Mononuclear cell (primary cell): ENCODE measurements around the gene TTC23. TPM values are rescaled to one million over a fixed set of nuclear protein-coding genes. Genes with fewer than 3 reads are reported as not detected.
"Not testable (repeated sequence)": the region's sequence is repeated elsewhere in the genome, so short reads cannot be mapped to it uniquely, and the experiment has no call there.

ENCODE experiments used
- H3K27me3 ChIP-seq: 2 replicates; pipeline ENCODE4 v1.6.0; 2011; ENCODE audit warnings: low read length, control low read depth; ENCODE audit not compliant: insufficient read depth
- H3K4me1 ChIP-seq: 2 replicates; pipeline ENCODE4 v1.5.1; 2011; ENCODE audit warnings: mild to moderate bottlenecking, low read length, control low read depth; ENCODE audit not compliant: insufficient read depth
- H3K4me3 ChIP-seq: 2 replicates; pipeline ENCODE4 v1.5.1; 2011; ENCODE audit warnings: mild to moderate bottlenecking, low read length, moderate library complexity
- H3K9me3 ChIP-seq: 2 replicates; pipeline ENCODE4 v1.5.1; 2011; ENCODE audit warnings: low read depth, mild to moderate bottlenecking, control low read depth, low read length
- total RNA-seq: library from RNA; depleted of rRNA; stranded (reverse); fragments of >200 nt; gene quantifications from one replicate; pipeline ENCODE4 v1.2.3, GENCODE V29; 2012

The TTC23 gene
- total RNA-seq, 1 donor: 0.10 TPM

GRCh38 chr15:99121207-99121606 lies 128.2 kb downstream of the TTC23 start:
- no peaks in the 10 kb centered on the region for H3K4me1 ChIP-seq
- H3K4me3 ChIP-seq: no peak overlapping the region
- no peaks in the 10 kb centered on the region for H3K27me3 ChIP-seq
- H3K9me3 ChIP-seq: no peaks in the 10 kb centered on the region

DNA sequence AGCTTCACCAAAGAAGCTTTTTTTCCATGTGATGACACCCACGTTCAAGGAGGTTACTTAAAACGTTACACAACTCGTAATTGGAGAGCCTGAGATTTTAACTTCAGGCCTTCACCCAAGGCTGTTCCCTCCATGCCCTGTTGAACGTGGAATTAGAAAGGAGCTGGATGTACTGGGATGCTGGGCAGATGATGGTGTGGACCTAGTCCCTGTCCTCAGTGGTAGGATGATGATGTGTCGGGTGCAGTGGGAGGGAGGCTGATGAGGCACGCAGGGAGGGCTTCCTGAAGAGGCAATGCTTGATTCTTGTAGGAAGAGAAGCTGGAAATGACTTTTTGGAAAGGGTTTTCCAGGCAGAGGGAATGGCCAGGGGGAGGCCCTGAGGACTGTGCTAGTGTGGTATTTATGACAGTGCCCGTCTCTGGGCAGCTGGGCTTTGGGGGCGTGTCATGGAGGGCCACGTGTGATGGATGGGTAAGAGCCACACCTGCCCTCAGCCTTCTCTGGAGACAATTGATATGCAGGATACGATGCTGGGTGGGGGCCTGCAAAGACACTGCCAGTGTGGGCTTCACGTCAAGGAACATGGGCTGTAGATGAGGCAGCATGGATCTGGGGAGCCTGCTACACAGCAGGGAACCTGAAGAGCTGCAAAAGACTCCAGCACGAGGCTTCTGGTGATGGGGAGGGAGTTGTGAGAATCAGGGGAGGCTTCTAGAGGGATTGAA lies 129.2 kb downstream of the TTC23 start:
- Histone ChIP-seq H3K27me3 (no peaks in the 10 kb centered on the region), H3K4me1 (no peaks in the 10 kb centered on the region), H3K4me3 (no peak overlapping the region), H3K9me3 (no peaks in the 10 kb centered on the region)

GRCh38 chr15:99118801-99119546 lies 130.4 kb downstream of the TTC23 start:
- no peaks in the 10 kb centered on the region for H3K4me1 ChIP-seq
- no peaks in the 10 kb centered on the region for H3K27me3 ChIP-seq
- no peaks in the 10 kb centered on the region for H3K9me3 ChIP-seq
- no peak overlapping the region for H3K4me3 ChIP-seq

GRCh38 chr15:99118258-99118632 lies 131.1 kb downstream of the TTC23 start:
- no peaks in the 10 kb centered on the region for H3K4me1 ChIP-seq
- H3K4me3 ChIP-seq: no peak overlapping the region
- H3K9me3 ChIP-seq: no peaks in the 10 kb centered on the region
- H3K27me3 ChIP-seq: no peaks in the 10 kb centered on the region

- Histone ChIP-seq H3K27me3 (no peaks in the 10 kb centered on the region), H3K4me3 (no peak overlapping the region), H3K4me1 (no peaks in the 10 kb centered on the region), H3K9me3 (no peaks in the 10 kb centered on the region)
Measured at GRCh38 chr15:99117563-99118257, 131.7 kb downstream of the TTC23 start.

DNA sequence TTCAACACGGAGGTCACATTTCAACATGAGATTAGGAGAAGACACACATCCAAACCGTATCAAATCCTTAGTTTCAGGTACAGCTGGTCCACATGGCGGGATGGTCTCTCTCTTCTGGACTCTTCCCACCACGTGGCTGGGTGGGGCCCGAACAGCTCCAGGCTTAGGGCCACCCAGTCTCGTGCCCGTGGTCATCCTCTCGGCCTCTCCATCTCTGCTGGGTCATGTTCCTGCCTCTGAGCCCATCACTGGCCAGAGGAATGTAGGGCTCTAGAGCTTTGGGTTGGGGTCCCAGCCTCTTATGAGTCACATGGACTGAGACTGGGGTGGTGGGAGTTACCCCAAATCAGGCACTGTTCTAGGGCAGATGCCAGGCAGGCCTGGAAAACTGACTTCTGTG lies 132.3 kb downstream of the TTC23 start:
- H3K4me1 ChIP-seq: no peaks in the 10 kb centered on the region
- H3K27me3 ChIP-seq: no peaks in the 10 kb centered on the region
- no peaks in the 10 kb centered on the region for H3K9me3 ChIP-seq
- H3K4me3 ChIP-seq: no peak overlapping the region

- Histone ChIP-seq H3K4me3 (no peak overlapping the region), H3K9me3 (no peaks in the 10 kb centered on the region), H3K27me3 (no peaks in the 10 kb centered on the region), H3K4me1 (no peaks in the 10 kb centered on the region)
Measured at GRCh38 chr15:99115300-99116215, 133.8 kb downstream of the TTC23 start.

GRCh38 chr15:99114511-99115299 lies 134.7 kb downstream of the TTC23 start:
- Histone ChIP-seq H3K4me3 (no peak overlapping the region), H3K9me3 (no peaks in the 10 kb centered on the region), H3K27me3 (no peaks in the 10 kb centered on the region), H3K4me1 (no peaks in the 10 kb centered on the region)

DNA sequence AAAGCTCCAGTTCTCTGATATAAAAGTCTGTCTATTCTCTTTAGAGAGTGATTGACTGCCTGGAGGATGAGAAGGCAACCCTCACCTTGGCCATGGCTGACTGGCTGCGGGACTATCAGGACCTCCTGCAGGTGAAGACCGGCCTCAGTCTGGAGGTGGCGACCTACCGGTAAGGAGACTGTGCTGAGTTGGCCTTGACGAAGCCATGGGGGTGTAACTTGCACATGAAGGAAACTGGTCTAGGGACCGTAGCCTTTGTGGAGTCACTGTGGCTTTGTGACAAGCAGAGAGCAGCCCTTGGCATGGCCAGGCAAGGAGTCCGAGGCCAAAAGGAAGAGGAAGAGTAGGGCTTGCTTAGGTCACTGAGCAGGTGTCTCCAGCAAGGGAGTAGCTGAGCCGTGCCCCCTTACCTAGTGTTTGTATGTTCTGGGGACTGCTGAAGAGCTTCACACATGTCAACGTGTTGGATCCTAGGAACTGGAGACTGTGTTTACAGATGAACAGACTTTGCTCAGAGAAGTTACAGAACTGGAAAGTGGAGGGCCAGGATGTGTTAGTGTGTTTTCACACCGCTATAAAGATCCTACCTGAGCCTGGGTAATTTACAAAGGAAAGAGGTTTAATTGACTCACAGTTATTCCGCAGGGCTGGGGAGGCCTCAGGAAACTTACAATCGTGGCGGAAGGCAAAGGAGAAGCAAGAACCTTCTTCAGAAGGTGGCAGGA lies 135.7 kb downstream of the TTC23 start:
- H3K4me3 ChIP-seq: no peak overlapping the region
- no peaks in the 10 kb centered on the region for H3K27me3 ChIP-seq
- H3K4me1 ChIP-seq: no peaks in the 10 kb centered on the region
- H3K9me3 ChIP-seq: no peaks in the 10 kb centered on the region

GRCh38 chr15:99111641-99112040 lies 137.7 kb downstream of the TTC23 start:
- H3K27me3 ChIP-seq, H3K4me3 ChIP-seq, H3K9me3 ChIP-seq: not testable (repeated sequence)

GRCh38 chr15:99110581-99111320 lies 138.6 kb downstream of the TTC23 start:
- H3K4me1 ChIP-seq: peaks cover 3% of the 10 kb centered on the region

More at GRCh38 chr15:99111641-99112040, 137.7 kb downstream of the TTC23 start:
- H3K4me1 ChIP-seq: not testable (repeated sequence)

GRCh38 chr15:99110093-99110492 lies 139.3 kb downstream of the TTC23 start:
- H3K4me3 ChIP-seq: no peak overlapping the region
- H3K9me3 ChIP-seq: no peaks in the 10 kb centered on the region
- H3K4me1 ChIP-seq: peaks cover 7% of the 10 kb centered on the region

More at GRCh38 chr15:99110581-99111320, 138.6 kb downstream of the TTC23 start:
- H3K4me3 ChIP-seq: no peak overlapping the region
- H3K27me3 ChIP-seq: peaks cover 18% of the 10 kb centered on the region
- no peaks in the 10 kb centered on the region for H3K9me3 ChIP-seq

GRCh38 chr15:99109555-99110021 lies 139.8 kb downstream of the TTC23 start:
- H3K4me3 ChIP-seq: no peak overlapping the region
- H3K9me3 ChIP-seq: no peaks in the 10 kb centered on the region
- H3K4me1 ChIP-seq: peaks cover 12% of the 10 kb centered on the region
- peaks cover 20% of the 10 kb centered on the region for H3K27me3 ChIP-seq

More at GRCh38 chr15:99110093-99110492, 139.3 kb downstream of the TTC23 start:
- peaks cover 20% of the 10 kb centered on the region for H3K27me3 ChIP-seq
